ENCODE data around the gene ING2.
"Not testable (repeated sequence)": the region's sequence is repeated elsewhere in the genome, so short reads cannot be mapped to it uniquely, and the experiment has no call there.

Gene ING2

GRCh38 chr4:183550345-183551093 lies 45.7 kb downstream of the ING2 start:
- Histone ChIP-seq H3K27ac (ENCODE audit: low read length) (no peak overlapping the region), H4K20me1 (ENCODE audit: insufficient read depth, low read length) (no peaks in the 10 kb centered on the region), H3K36me3 (replicated peaks; ENCODE audit: low read depth, low read length) (no peaks in the 10 kb centered on the region), H2AFZ (ENCODE audit: low read depth, low read length) (no peak overlapping the region), H3K9ac (ENCODE audit: low read length) (no peak overlapping the region), H3K27me3 (ENCODE audit: low read depth, low read length) (no peaks in the 10 kb centered on the region), H3K79me2 (ENCODE audit: low read length) (no peaks in the 10 kb centered on the region), H3K4me3 (ENCODE audit: low read length) (no peak overlapping the region), H3K9me3 (ENCODE audit: insufficient read depth, low read length) (no peaks in the 10 kb centered on the region), H3K4me2 (ENCODE audit: low read length) (no peak overlapping the region), H3K4me1 (ENCODE audit: low read length) (no peaks in the 10 kb centered on the region)
- TF ChIP-seq EZH2phosphoT487 (IDR thresholded peaks at IDR 0.05; ENCODE audit: low read depth), result no peak

GRCh38 chr4:183552274-183553146 lies 47.7 kb downstream of the ING2 start:
- Histone ChIP-seq H3K4me1 (ENCODE audit: low read length) (no peaks in the 10 kb centered on the region), H3K9me3 (ENCODE audit: insufficient read depth, low read length) (no peaks in the 10 kb centered on the region), H3K36me3 (replicated peaks; ENCODE audit: low read depth, low read length) (no peaks in the 10 kb centered on the region), H2AFZ (ENCODE audit: low read depth, low read length) (no peak overlapping the region), H3K4me2 (ENCODE audit: low read length) (no peak overlapping the region), H3K27me3 (ENCODE audit: low read depth, low read length) (no peaks in the 10 kb centered on the region), H3K4me3 (ENCODE audit: low read length) (no peak overlapping the region), H4K20me1 (ENCODE audit: insufficient read depth, low read length) (no peaks in the 10 kb centered on the region), H3K79me2 (ENCODE audit: low read length) (no peaks in the 10 kb centered on the region), H3K9ac (ENCODE audit: low read length) (no peak overlapping the region), H3K27ac (ENCODE audit: low read length) (no peak overlapping the region)
- no peak for TF ChIP-seq EZH2phosphoT487 (IDR thresholded peaks at IDR 0.05; ENCODE audit: low read depth)
- no peak for TF ChIP-seq CTCF (IDR thresholded peaks at IDR 0.05; ENCODE audit: low read depth, low read length)

GRCh38 chr4:183553147-183553478 lies 48.3 kb downstream of the ING2 start:
- H3K9me3 ChIP-seq (ENCODE audit: insufficient read depth, low read length); H3K36me3 ChIP-seq (replicated peaks; ENCODE audit: low read depth, low read length); H3K27me3 ChIP-seq (ENCODE audit: low read depth, low read length); H2AFZ ChIP-seq (ENCODE audit: low read depth, low read length); H3K4me2 ChIP-seq (ENCODE audit: low read length); H3K4me1 ChIP-seq (ENCODE audit: low read length); H3K9ac ChIP-seq (ENCODE audit: low read length); H3K79me2 ChIP-seq (ENCODE audit: low read length); H4K20me1 ChIP-seq (ENCODE audit: insufficient read depth, low read length); H3K27ac ChIP-seq (ENCODE audit: low read length); H3K4me3 ChIP-seq (ENCODE audit: low read length): not testable (repeated sequence)

- Histone ChIP-seq H3K4me2 (ENCODE audit: low read length) (no peak overlapping the region), H3K27me3 (ENCODE audit: low read depth, low read length) (no peaks in the 10 kb centered on the region), H3K9ac (ENCODE audit: low read length) (no peak overlapping the region)
Measured at GRCh38 chr4:183553601-183554345, 48.9 kb downstream of the ING2 start.

More at GRCh38 chr4:183553601-183554345, 48.9 kb downstream of the ING2 start:
- Histone ChIP-seq H3K79me2 (ENCODE audit: low read length) (no peaks in the 10 kb centered on the region), H2AFZ (ENCODE audit: low read depth, low read length) (no peak overlapping the region), H4K20me1 (ENCODE audit: insufficient read depth, low read length) (no peaks in the 10 kb centered on the region), H3K4me3 (ENCODE audit: low read length) (no peak overlapping the region), H3K27ac (ENCODE audit: low read length) (no peak overlapping the region), H3K9me3 (ENCODE audit: insufficient read depth, low read length) (no peaks in the 10 kb centered on the region), H3K4me1 (ENCODE audit: low read length) (no peaks in the 10 kb centered on the region), H3K36me3 (replicated peaks; ENCODE audit: low read depth, low read length) (no peaks in the 10 kb centered on the region)
- TF ChIP-seq CTCF (IDR thresholded peaks at IDR 0.05; ENCODE audit: low read depth, low read length) (no peak), EZH2phosphoT487 (IDR thresholded peaks at IDR 0.05; ENCODE audit: low read depth) (no peak)

All from OCI-LY3 (cell line).